GM21717 (cell line): ENCODE measurements around the gene PCDHGB1.
"Not testable (repeated sequence)": the region's sequence is repeated elsewhere in the genome, so short reads cannot be mapped to it uniquely, and the experiment has no call there.

Experiments used
- ATAC-seq: cut with Tn5 transposase; IDR thresholded peaks from one replicate; pipeline ENCODE4 v1.9.1; 2021; ENCODE audit warnings: mild to moderate bottlenecking, moderate library complexity; ENCODE audit not compliant: unreplicated experiment

Gene PCDHGB1

DNA sequence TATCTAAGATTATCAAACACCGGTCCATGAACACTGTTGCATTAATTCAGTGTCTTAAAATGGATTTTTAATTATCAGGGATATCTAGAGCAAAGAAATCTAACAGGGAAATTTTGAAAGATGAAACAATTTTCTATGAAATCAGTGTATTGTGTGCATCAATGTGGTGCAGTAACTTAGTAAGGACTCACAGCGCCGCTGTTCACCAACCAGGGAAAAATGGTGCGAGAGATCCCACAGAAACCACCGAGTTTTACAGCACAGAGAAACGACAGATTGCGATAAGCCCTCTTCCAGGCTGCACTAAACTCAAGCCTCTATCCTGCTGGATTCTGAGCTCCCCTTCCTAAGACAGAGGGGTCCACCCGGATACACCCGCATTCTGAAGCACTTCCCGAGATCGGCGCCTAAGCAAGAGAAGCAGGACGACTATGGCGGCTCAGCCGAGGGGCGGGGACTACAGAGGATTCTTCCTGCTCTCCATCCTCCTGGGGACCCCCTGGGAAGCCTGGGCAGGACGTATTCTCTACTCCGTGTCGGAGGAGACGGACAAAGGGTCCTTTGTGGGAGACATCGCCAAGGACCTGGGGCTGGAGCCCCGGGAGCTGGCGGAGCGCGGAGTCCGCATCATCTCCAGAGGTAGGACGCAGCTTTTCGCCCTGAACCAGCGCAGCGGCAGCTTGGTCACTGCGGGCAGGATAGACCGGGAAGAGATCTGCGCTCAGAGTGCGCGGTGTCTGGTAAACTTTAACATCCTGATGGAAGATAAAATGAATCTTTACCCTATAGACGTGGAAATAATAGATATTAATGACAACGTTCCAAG, 32.8 kb downstream of the PCDHGB1 start, which contains the start of gene PCDHGA7:
Gene PCDHGA7 (plus strand): TSS at position 274 of the 826 bp plus-strand sequence. CDS start 158 bp downstream, at position 432.
- ATAC-seq: no peak

GRCh38 chr5:141383345-141383744, 33.4 kb downstream of the PCDHGB1 start:
- ATAC-seq: no peak

DNA sequence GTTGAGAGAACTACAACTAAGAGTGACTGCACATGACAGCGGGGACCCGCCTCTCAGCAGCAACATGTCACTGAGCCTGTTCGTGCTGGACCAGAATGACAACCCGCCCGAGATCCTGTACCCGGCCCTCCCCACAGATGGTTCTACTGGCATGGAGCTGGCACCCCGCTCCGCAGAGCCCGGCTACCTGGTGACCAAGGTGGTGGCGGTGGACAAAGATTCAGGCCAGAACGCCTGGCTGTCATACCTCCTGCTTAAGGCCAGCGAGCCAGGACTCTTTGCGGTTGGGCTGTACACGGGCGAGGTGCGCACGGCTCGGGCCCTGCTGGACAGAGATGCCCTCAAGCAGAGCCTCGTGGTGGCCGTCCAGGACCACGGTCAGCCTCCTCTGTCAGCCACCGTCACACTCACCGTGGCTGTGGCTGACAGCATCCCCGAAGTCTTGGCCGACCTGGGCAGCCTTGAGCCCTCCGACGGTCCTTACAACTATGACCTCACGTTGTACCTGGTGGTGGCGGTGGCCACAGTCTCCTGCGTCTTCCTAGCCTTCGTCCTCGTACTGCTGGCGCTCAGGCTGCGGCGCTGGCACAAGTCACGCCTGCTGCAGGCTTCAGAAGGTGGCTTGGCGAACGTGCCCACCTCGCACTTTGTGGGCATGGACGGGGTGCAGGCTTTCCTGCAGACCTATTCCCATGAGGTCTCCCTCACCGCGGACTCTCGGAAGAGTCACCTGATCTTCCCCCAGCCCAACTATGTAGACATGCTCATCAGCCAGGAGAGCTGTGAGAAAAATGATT, 34.8 kb downstream of the PCDHGB1 start:
- no peak for ATAC-seq

GRCh38 chr5:141387557-141388311, 37.8 kb downstream of the PCDHGB1 start, which contains the start of gene PCDHGB4:
TSS of gene PCDHGB4 (plus strand) at chr5:141387698. CDS start at chr5:141387885, 187 bp downstream.
- peak; percentile 91 for ATAC-seq

GRCh38 chr5:141388661-141389060, 38.8 kb downstream of the PCDHGB1 start:
- no peak for ATAC-seq

DNA sequence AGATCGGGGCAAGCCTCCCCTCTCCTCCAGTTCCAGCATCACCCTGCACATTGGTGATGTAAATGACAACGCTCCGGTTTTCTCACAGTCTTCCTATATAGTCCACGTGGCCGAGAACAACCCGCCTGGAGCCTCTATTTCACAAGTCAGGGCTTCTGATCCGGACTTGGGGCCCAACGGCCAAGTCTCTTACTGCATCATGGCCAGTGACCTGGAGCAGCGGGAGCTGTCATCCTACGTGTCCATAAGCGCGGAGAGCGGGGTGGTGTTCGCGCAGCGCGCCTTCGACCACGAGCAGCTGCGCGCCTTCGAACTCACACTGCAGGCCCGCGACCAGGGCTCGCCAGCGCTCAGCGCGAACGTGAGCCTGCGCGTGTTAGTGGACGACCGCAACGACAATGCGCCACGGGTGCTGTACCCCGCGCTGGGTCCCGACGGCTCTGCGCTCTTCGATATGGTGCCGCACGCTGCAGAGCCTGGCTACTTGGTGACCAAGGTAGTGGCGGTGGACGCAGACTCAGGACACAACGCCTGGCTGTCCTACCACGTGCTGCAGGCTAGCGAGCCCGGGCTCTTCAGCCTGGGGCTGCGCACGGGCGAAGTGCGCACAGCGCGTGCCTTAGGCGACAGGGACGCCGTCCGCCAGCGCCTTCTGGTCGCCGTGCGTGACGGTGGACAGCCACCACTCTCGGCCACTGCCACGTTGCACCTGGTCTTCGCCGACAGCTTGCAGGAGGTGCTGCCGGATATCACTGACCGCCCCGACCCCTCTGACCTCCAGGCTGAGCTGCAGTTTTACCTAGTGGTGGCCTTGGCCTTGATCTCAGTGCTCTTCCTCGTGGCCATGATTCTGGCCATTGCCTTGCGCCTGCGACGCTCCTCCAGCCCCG, 39.5 kb downstream of the PCDHGB1 start:
- ATAC-seq: no peak

GRCh38 chr5:141392429-141393198, 42.7 kb downstream of the PCDHGB1 start, which contains the start of gene PCDHGA8:
TSS of gene PCDHGA8 (plus strand) at chr5:141392633. CDS start at chr5:141392814, 181 bp downstream.
- no peak for ATAC-seq

GRCh38 chr5:141393267-141393666, 43.4 kb downstream of the PCDHGB1 start:
- ATAC-seq: no peak

GRCh38 chr5:141394401-141395187, 44.7 kb downstream of the PCDHGB1 start:
- not testable (repeated sequence) for ATAC-seq

GRCh38 chr5:141397756-141398551, 48.1 kb downstream of the PCDHGB1 start, which contains the start of gene PCDHGB5:
TSS of gene PCDHGB5 (plus strand) at chr5:141397947. CDS start at chr5:141398128, 181 bp downstream.
- peak; percentile 96 for ATAC-seq

DNA sequence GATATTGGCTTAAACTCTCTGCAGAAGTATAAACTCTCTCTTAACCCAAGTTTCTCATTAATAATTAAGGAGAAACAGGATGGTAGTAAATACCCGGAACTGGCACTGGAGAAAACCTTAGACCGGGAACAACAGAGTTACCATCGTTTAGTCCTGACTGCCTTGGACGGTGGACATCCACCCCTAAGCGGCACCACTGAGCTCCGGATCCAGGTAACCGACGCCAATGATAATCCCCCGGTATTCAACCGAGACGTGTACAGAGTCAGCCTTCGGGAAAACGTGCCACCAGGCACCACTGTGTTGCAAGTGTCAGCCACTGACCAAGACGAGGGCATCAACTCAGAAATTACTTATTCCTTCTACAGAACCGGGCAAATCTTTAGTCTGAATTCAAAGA, 48.7 kb downstream of the PCDHGB1 start:
- ATAC-seq: no peak

- no peak for ATAC-seq
These were observed 49.8 kb downstream of the PCDHGB1 start for GRCh38 chr5:141399555-141400258.
